HEK293 (cell line): ENCODE results near the gene DLK1.

Experiments used
- CTCF ChIA-PET: fragments of 350-600 bp; formaldehyde crosslinking; extraction: SDS; loops from one replicate; lab custom pipeline; 2021; ENCODE audit warnings: antibody characterized with exemption; lab: Yijun Ruan, JAX
- POLR2A ChIA-PET: fragments of 300-600 bp; formaldehyde crosslinking; extraction: SDS; loops from one replicate; lab custom pipeline; 2020; ENCODE audit warnings: antibody characterized with exemption, inconsistent platforms; lab: Yijun Ruan, JAX
- H3K27ac ChIP-seq: fragments of 200-500 bp; sonication (Bioruptor generic); 2 replicates; pipeline ENCODE4 v1.5.1; 2014; ENCODE audit warnings: low read depth, low read length, control low read depth, inconsistent platforms; ENCODE audit errors: extremely low read depth
- H3K36me3 ChIP-seq, 2 experiments: fragments of 200-500 bp in 1 of 2; sonication (Bioruptor generic) in 1 of 2; 1 replicate in 1 of 2; 2 replicates in 1 of 2; pipeline ENCODE4 v1.5.1; 2014 to 2017; ENCODE audit warnings: inconsistent platforms in 2 of 2, low read length in 2 of 2; ENCODE audit not compliant: control insufficient read depth in 2 of 2, insufficient read depth in 1 of 2
- H3K4me1 ChIP-seq: fragments of 200-500 bp; sonication (Bioruptor generic); 2 replicates; pipeline ENCODE4 v1.5.1; 2014; ENCODE audit warnings: mild to moderate bottlenecking, low read length, inconsistent platforms; ENCODE audit not compliant: control insufficient read depth, insufficient read depth
- H3K4me3 ChIP-seq: 2 replicates; pipeline ENCODE4 v1.5.1; 2011; ENCODE audit warnings: low read depth, mild to moderate bottlenecking, control low read depth, low read length, moderate library complexity
- H3K9me3 ChIP-seq: fragments of 200-500 bp; sonication (Bioruptor generic); 2 replicates; pipeline ENCODE4 v1.5.1; 2014; ENCODE audit warnings: low read depth, low read length, inconsistent platforms; ENCODE audit not compliant: control insufficient read depth, insufficient read depth
- IKZF3 ChIP-seq: fragments of 450-650 bp; IDR thresholded peaks from 2 replicates; pipeline ENCODE4 v1.5.0; 2018; ENCODE audit warnings: missing biosample characterization, mild to moderate bottlenecking, missing genetic modification characterization, moderate library complexity
- MEIS1 ChIP-seq: sonication (generic); formaldehyde crosslinking; IDR thresholded peaks from 2 replicates; pipeline ENCODE4 v1.8.1; 2022; ENCODE audit warnings: missing genetic modification reagents, mild to moderate bottlenecking, borderline replicate concordance
- MZF1 ChIP-seq: fragments of 450-650 bp; formaldehyde crosslinking; IDR thresholded peaks from 2 replicates; pipeline ENCODE4 v1.5.1; 2017; ENCODE audit warnings: missing biosample characterization, missing genetic modification characterization, borderline replicate concordance
- RBAK ChIP-seq: fragments of 450-650 bp; formaldehyde crosslinking; IDR thresholded peaks from 2 replicates; pipeline ENCODE4 v1.5.1; 2016; ENCODE audit warnings: missing biosample characterization, missing genetic modification characterization
- YY2 ChIP-seq: fragments of 450-650 bp; formaldehyde crosslinking; IDR thresholded peaks from 2 replicates; pipeline ENCODE4 v1.5.1; 2016; ENCODE audit warnings: missing biosample characterization, missing genetic modification characterization
- ZBTB17 ChIP-seq: fragments of 450-650 bp; formaldehyde crosslinking; IDR thresholded peaks from 2 replicates; pipeline ENCODE4 v1.5.1; 2016; ENCODE audit warnings: missing biosample characterization, missing genetic modification characterization
- ZBTB7A ChIP-seq: fragments of 450-650 bp; formaldehyde crosslinking; IDR thresholded peaks from 2 replicates; pipeline ENCODE4 v1.5.1; 2016; ENCODE audit warnings: low read depth, missing biosample characterization, missing genetic modification characterization
- ZNF157 ChIP-seq: fragments of 450-650 bp; formaldehyde crosslinking; IDR thresholded peaks from 2 replicates; pipeline ENCODE4 v1.5.1; 2016; ENCODE audit warnings: missing biosample characterization, missing genetic modification characterization
- ZNF266 ChIP-seq: fragments of 450-650 bp; formaldehyde crosslinking; IDR thresholded peaks from 2 replicates; pipeline ENCODE4 v1.5.1; 2016; ENCODE audit warnings: missing biosample characterization, missing genetic modification characterization, low read depth
- ZNF335 ChIP-seq: fragments of 450-650 bp; formaldehyde crosslinking; conservative IDR thresholded peaks from 2 replicates; pipeline ENCODE4 v1.5.1; 2016; ENCODE audit warnings: missing biosample characterization, missing genetic modification characterization
- ZNF610 ChIP-seq: fragments of 450-650 bp; formaldehyde crosslinking; IDR thresholded peaks from 2 replicates; pipeline ENCODE4 v1.5.1; 2016; ENCODE audit warnings: missing biosample characterization, missing genetic modification characterization, borderline replicate concordance
- ZNF791 ChIP-seq: fragments of 450-650 bp; formaldehyde crosslinking; IDR thresholded peaks from 2 replicates; pipeline ENCODE4 v1.5.1; 2016; ENCODE audit warnings: missing biosample characterization, missing genetic modification characterization
- TF ChIP-seq, protein P1 (sequence below): fragments of 450-650 bp; formaldehyde crosslinking; IDR thresholded peaks from 2 replicates; pipeline ENCODE4 v1.5.1; 2016; ENCODE audit warnings: missing biosample characterization, missing genetic modification characterization
- TF ChIP-seq, protein P2 (sequence below): fragments of 450-650 bp; formaldehyde crosslinking; IDR thresholded peaks from 2 replicates; pipeline ENCODE4 v1.5.1; 2016; ENCODE audit warnings: missing biosample characterization, missing genetic modification characterization
- TF ChIP-seq, protein P3 (sequence below): fragments of 450-650 bp; formaldehyde crosslinking; conservative IDR thresholded peaks from 2 replicates; pipeline ENCODE4 v1.5.1; 2016; ENCODE audit warnings: low read depth, missing biosample characterization, missing genetic modification characterization
- TF ChIP-seq, protein P4 (sequence below): fragments of 450-650 bp; formaldehyde crosslinking; IDR thresholded peaks from 2 replicates; pipeline ENCODE4 v1.5.1; 2016; ENCODE audit warnings: missing biosample characterization, missing genetic modification characterization, low read depth
- TF ChIP-seq, protein P5 (sequence below): fragments of 450-650 bp; formaldehyde crosslinking; IDR thresholded peaks from 2 replicates; pipeline ENCODE4 v1.5.1; 2016; ENCODE audit warnings: missing biosample characterization, missing genetic modification characterization

Gene DLK1

DNA sequence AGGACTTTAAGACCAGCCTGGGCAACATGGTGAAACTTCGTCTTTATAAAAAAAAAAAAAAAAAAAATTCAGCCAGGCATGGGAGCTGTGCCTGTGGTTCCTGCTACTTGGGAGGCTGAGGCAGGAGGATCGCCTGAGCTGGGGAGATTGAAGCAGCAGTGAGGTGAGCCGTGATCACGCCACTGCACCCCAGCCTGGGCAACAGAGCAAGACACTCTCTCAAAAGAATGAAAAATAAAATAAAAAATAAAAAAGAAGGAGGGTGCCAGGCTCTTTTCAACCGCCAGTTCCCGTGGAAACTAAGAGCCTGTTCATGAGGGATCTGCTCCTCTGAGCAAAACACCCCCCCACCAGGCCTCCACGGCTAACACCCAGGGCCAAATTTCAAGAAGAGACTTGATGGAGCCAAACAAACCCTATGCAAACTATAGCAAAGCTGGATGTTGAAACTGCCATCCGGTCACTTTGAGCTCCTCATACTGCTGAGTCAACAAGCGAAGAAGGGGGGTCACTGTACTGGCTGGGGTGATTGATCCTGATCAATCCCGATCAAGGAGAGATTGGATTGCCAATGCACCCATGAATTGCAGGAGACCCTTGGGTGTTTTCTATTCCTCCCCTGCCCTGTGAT lies 23.4 kb downstream of the DLK1 start:
- no peaks in the 10 kb centered on the region for H3K9me3 ChIP-seq
- ChIA-PET POLR2A (no interaction called here), CTCF (no interaction called here)
- no peaks in the 10 kb centered on the region for H3K36me3 ChIP-seq
- H3K27ac ChIP-seq = no peak overlapping the region
- TF ChIP-seq, protein P1, sequence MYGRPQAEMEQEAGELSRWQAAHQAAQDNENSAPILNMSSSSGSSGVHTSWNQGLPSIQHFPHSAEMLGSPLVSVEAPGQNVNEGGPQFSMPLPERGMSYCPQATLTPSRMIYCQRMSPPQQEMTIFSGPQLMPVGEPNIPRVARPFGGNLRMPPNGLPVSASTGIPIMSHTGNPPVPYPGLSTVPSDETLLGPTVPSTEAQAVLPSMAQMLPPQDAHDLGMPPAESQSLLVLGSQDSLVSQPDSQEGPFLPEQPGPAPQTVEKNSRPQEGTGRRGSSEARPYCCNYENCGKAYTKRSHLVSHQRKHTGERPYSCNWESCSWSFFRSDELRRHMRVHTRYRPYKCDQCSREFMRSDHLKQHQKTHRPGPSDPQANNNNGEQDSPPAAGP (tag by site-specific recombination) = no peak
- no peak for TF ChIP-seq RBAK (tag by site-specific recombination)
- no peaks in the 10 kb centered on the region for H3K4me1 ChIP-seq
- no peak overlapping the region for H3K4me3 ChIP-seq

DNA sequence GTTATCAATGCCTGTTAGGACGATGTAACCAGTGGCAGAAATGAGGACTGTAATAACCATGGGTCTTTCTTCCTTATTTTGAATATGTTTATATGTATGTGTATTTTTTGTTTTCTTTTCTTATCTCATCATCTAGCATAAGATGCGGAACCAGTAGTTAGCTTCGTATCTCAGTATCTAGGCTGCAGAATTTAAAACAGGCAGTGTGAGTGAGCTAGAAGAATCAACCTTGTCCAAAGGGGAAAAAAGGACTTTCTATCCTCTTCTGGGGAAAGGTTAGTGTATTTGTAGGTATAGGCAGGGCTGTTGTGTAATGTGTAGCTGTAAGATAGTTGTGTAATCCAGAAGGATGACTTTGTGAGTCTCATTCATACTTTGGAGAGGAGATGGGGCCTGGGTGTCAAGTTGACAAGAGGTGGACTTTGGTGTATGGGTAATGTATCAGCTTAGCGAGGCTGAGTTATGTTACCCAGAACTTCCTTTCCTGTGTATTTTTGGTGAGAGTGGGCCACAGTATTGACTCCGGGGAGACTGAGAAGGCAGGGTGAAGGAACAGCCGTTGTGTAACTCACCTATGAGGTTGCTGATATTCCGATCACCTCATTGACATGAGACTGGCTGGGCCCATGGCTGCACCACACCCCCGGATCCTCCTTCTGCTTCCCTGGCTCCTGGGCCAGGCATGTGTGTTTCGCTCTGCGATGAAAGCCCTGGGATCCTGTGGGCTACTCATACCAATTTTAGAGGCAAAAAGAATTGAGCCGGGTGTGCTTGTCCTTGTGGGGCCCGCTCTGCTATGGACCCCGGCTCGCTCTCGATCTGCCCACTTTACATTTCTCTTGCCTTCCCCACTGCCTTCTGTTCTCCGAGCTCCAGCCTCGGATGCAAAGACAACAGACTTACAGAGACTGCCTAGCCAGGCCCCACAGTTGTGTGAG lies 24.3 kb downstream of the DLK1 start:
- TF ChIP-seq, protein P2, sequence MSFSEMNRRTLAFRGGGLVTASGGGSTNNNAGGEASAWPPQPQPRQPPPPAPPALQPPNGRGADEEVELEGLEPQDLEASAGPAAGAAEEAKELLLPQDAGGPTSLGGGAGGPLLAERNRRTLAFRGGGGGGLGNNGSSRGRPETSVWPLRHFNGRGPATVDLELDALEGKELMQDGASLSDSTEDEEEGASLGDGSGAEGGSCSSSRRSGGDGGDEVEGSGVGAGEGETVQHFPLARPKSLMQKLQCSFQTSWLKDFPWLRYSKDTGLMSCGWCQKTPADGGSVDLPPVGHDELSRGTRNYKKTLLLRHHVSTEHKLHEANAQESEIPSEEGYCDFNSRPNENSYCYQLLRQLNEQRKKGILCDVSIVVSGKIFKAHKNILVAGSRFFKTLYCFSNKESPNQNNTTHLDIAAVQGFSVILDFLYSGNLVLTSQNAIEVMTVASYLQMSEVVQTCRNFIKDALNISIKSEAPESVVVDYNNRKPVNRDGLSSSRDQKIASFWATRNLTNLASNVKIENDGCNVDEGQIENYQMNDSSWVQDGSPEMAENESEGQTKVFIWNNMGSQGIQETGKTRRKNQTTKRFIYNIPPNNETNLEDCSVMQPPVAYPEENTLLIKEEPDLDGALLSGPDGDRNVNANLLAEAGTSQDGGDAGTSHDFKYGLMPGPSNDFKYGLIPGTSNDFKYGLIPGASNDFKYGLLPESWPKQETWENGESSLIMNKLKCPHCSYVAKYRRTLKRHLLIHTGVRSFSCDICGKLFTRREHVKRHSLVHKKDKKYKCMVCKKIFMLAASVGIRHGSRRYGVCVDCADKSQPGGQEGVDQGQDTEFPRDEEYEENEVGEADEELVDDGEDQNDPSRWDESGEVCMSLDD (tag by site-specific recombination) = no peak
- TF ChIP-seq ZNF610 (tag by site-specific recombination) (no peak), ZBTB7A (no peak)
- TF ChIP-seq, all 188 proteins: peak for 0
- no peak overlapping the region for H3K4me3 ChIP-seq
- POLR2A ChIA-PET = no interaction called here
- CTCF ChIA-PET = no interaction called here
- H3K4me1 ChIP-seq = no peaks in the 10 kb centered on the region
- no peaks in the 10 kb centered on the region for H3K36me3 ChIP-seq
- no peaks in the 10 kb centered on the region for H3K9me3 ChIP-seq
- H3K27ac ChIP-seq = no peak overlapping the region

DNA sequence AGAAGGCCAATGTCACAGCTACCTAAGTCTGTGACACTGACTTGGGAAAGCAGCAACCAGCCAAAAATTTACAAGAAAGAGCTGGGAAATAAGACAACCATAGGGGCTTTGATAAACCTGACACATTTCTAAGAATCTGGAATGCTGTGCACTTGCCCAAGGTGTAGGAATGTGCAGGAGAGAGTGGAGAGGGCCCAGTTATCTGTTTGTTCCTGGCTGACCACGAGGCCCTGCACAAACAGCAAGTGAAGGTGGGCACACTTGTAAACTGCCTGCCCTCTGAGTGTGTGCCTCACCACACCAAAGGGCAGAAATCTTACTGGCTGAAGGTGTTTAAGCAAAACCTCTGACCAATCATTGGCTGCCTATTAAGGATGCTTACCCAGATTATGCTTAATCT lies 27.3 kb downstream of the DLK1 start:
- Histone ChIP-seq H3K4me3 (no peak overlapping the region), H3K27ac (no peak overlapping the region), H3K4me1 (no peaks in the 10 kb centered on the region), H3K9me3 (no peaks in the 10 kb centered on the region), H3K36me3 (no peaks in the 10 kb centered on the region)
- ChIA-PET CTCF (no interaction called here), POLR2A (no interaction called here)
- TF ChIP-seq, protein P3, sequence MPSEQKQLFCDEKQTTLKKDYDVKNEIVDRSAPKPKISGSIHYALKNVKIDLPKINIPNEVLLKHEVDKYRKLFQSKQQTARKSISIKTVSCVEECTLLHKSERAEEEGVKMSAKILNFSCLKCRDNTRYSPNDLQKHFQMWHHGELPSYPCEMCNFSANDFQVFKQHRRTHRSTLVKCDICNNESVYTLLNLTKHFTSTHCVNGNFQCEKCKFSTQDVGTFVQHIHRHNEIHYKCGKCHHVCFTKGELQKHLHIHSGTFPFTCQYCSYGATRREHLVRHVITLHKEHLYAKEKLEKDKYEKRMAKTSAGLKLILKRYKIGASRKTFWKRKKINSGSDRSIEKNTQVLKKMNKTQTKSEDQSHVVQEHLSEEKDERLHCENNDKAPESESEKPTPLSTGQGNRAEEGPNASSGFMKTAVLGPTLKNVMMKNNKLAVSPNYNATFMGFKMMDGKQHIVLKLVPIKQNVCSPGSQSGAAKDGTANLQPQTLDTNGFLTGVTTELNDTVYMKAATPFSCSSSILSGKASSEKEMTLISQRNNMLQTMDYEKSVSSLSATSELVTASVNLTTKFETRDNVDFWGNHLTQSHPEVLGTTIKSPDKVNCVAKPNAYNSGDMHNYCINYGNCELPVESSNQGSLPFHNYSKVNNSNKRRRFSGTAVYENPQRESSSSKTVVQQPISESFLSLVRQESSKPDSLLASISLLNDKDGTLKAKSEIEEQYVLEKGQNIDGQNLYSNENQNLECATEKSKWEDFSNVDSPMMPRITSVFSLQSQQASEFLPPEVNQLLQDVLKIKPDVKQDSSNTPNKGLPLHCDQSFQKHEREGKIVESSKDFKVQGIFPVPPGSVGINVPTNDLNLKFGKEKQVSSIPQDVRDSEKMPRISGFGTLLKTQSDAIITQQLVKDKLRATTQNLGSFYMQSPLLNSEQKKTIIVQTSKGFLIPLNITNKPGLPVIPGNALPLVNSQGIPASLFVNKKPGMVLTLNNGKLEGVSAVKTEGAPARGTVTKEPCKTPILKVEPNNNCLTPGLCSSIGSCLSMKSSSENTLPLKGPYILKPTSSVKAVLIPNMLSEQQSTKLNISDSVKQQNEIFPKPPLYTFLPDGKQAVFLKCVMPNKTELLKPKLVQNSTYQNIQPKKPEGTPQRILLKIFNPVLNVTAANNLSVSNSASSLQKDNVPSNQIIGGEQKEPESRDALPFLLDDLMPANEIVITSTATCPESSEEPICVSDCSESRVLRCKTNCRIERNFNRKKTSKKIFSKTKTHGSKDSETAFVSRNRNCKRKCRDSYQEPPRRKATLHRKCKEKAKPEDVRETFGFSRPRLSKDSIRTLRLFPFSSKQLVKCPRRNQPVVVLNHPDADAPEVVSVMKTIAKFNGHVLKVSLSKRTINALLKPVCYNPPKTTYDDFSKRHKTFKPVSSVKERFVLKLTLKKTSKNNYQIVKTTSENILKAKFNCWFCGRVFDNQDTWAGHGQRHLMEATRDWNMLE (tag by site-specific recombination) = no peak
- TF ChIP-seq IKZF3 (tag by site-specific recombination) (no peak), ZNF791 (tag by site-specific recombination) (no peak), ZNF266 (tag by site-specific recombination) (no peak), ZNF335 (tag by site-specific recombination) (no peak), MZF1 (tag by site-specific recombination) (no peak), MEIS1 (CRISPR knock-in tag) (no peak), YY2 (tag by site-specific recombination) (no peak), ZBTB17 (tag by site-specific recombination) (no peak), ZNF157 (tag by site-specific recombination) (no peak)
- TF ChIP-seq, protein P4, sequence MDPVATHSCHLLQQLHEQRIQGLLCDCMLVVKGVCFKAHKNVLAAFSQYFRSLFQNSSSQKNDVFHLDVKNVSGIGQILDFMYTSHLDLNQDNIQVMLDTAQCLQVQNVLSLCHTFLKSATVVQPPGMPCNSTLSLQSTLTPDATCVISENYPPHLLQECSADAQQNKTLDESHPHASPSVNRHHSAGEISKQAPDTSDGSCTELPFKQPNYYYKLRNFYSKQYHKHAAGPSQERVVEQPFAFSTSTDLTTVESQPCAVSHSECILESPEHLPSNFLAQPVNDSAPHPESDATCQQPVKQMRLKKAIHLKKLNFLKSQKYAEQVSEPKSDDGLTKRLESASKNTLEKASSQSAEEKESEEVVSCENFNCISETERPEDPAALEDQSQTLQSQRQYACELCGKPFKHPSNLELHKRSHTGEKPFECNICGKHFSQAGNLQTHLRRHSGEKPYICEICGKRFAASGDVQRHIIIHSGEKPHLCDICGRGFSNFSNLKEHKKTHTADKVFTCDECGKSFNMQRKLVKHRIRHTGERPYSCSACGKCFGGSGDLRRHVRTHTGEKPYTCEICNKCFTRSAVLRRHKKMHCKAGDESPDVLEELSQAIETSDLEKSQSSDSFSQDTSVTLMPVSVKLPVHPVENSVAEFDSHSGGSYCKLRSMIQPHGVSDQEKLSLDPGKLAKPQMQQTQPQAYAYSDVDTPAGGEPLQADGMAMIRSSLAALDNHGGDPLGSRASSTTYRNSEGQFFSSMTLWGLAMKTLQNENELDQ (tag by site-specific recombination) = no peak
- TF ChIP-seq, protein P5, sequence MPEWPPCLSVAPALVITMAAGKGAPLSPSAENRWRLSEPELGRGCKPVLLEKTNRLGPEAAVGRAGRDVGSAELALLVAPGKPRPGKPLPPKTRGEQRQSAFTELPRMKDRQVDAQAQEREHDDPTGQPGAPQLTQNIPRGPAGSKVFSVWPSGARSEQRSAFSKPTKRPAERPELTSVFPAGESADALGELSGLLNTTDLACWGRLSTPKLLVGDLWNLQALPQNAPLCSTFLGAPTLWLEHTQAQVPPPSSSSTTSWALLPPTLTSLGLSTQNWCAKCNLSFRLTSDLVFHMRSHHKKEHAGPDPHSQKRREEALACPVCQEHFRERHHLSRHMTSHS (tag by site-specific recombination) = no peak
